Right atrium auricular region (tissue), 2 donors: ENCODE measurements around the gene B9D2. TPM values are rescaled to one million over a fixed set of nuclear protein-coding genes. Genes with fewer than 3 reads are reported as not detected.

Experiments used
- DNase-seq: peaks from one replicate; pipeline ENCODE4 v3.0.0-alpha.2; 2019; ENCODE audit warnings: low spot score
- H3K27ac ChIP-seq, 2 donors: fragments of 200-600 bp; sonication (generic); 1 replicate in 1 of 2; 2 replicates in 1 of 2; pipeline ENCODE4 v1.5.1; 2016 to 2019
- H3K27me3 ChIP-seq, 2 donors: fragments of 200-600 bp; sonication (generic); one replicate each; pipeline versions ENCODE4 v1.5.1 to v1.6.0; 2017 to 2019
- H3K36me3 ChIP-seq: fragments of 200-600 bp; sonication (generic); one replicate; pipeline ENCODE4 v1.5.1; 2016
- H3K4me1 ChIP-seq, 2 donors: fragments of 200-600 bp; sonication (generic); one replicate each; pipeline versions ENCODE4 v1.5.1 to v1.6.0; 2017 to 2019
- H3K4me3 ChIP-seq, 2 donors: fragments of 200-600 bp; sonication (generic); 1 replicate in 1 of 2; 2 replicates in 1 of 2; pipeline ENCODE4 v1.5.1; 2017 to 2019; ENCODE audit warnings: mild to moderate bottlenecking in 1 of 2, moderate library complexity in 1 of 2
- H3K9me3 ChIP-seq, 2 donors: fragments of 200-600 bp; sonication (generic); one replicate each; pipeline ENCODE4 v1.5.1; 2019
- total RNA-seq, 2 donors: library from RNA; depleted of rRNA; stranded (reverse); fragments of >200 nt; gene quantifications; one replicate each; pipeline ENCODE4 v1.1.0, GENCODE V29; 2016
- TF ChIP-seq, protein P1 (sequence below), 2 donors: fragments of 200-600 bp; sonication (generic); IDR thresholded peaks; one replicate each; pipeline ENCODE4 v1.5.1; 2019; ENCODE audit warnings: antibody characterized with exemption in 2 of 2

Gene B9D2
- 1 to 10 TPM; 1.9 to 3.8 TPM for total RNA-seq

GRCh38 chr19:41363753-41364523, at the start of gene B9D2:
B9D2 (minus strand) TSS chr19:41364149; CDS start chr19:41363519, 630 bp downstream.
- Histone ChIP-seq H3K27ac (peak within 1 kb of the TSS; percentile 99), H3K9me3 (no peaks in the 10 kb centered on the region), H3K4me1 (peaks cover 0 to 20% of the 10 kb centered on the region in 2 donors), H3K36me3 (no peaks in the 10 kb centered on the region), H3K4me3 (peak within 1 kb of the TSS; percentile 77 to 89), H3K27me3 (no peaks in the 10 kb centered on the region)
- TF ChIP-seq, protein P1, sequence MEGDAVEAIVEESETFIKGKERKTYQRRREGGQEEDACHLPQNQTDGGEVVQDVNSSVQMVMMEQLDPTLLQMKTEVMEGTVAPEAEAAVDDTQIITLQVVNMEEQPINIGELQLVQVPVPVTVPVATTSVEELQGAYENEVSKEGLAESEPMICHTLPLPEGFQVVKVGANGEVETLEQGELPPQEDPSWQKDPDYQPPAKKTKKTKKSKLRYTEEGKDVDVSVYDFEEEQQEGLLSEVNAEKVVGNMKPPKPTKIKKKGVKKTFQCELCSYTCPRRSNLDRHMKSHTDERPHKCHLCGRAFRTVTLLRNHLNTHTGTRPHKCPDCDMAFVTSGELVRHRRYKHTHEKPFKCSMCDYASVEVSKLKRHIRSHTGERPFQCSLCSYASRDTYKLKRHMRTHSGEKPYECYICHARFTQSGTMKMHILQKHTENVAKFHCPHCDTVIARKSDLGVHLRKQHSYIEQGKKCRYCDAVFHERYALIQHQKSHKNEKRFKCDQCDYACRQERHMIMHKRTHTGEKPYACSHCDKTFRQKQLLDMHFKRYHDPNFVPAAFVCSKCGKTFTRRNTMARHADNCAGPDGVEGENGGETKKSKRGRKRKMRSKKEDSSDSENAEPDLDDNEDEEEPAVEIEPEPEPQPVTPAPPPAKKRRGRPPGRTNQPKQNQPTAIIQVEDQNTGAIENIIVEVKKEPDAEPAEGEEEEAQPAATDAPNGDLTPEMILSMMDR (IDR thresholded peaks at IDR 0.05), result no peak
- peak; percentile 98 for DNase-seq

- Histone ChIP-seq H3K27me3 (no peaks in the 10 kb centered on the region), H3K4me1 (peaks cover 0 to 40% of the 10 kb centered on the region in 2 donors), H3K27ac (peak overlapping the region in 1 of 2 donors; percentile 1), H3K36me3 (peaks cover 44% of the 10 kb centered on the region), H3K9me3 (no peaks in the 10 kb centered on the region), H3K4me3 (no peak overlapping the region)
- TF ChIP-seq, protein P1 (IDR thresholded peaks at IDR 0.05), result no peak
- no peak for DNase-seq
Observed at GRCh38 chr19:41412953-41413352, 49.0 kb upstream of the B9D2 start.

DNA sequence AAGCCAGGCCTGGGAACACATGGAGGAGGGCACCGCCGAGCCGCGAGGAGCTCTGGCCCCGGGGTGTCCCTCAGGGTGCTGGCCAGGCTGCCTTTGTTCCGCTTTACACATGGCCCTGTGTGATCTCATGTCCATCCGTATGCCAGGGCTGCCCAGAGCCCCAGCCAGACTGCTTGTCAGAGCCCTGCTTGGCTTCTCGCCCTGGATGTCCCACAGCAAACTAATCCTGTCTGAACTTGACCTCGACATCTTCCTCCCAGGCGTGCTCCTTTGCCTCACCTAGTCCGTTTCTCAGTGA, 48.0 kb upstream of the B9D2 start:
- Histone ChIP-seq H3K27me3 (no peaks in the 10 kb centered on the region), H3K27ac (peak overlapping the region; percentile 71 to 78), H3K36me3 (peaks cover 35% of the 10 kb centered on the region), H3K4me1 (peaks cover 0 to 42% of the 10 kb centered on the region in 2 donors), H3K9me3 (no peaks in the 10 kb centered on the region), H3K4me3 (no peak overlapping the region)
- TF ChIP-seq, protein P1 (IDR thresholded peaks at IDR 0.05), result no peak
- DNase-seq, result no peak

- Histone ChIP-seq H3K4me1 (peaks cover 0 to 45% of the 10 kb centered on the region in 2 donors), H3K36me3 (peaks cover 29% of the 10 kb centered on the region), H3K27ac (peak overlapping the region; percentile 71 to 78), H3K27me3 (no peaks in the 10 kb centered on the region), H3K9me3 (no peaks in the 10 kb centered on the region), H3K4me3 (no peak overlapping the region)
- no peak for DNase-seq
- TF ChIP-seq, protein P1 (IDR thresholded peaks at IDR 0.05), result no peak
Observed at GRCh38 chr19:41411100-41411967, 47.4 kb upstream of the B9D2 start.

GRCh38 chr19:41410336-41411054, 46.5 kb upstream of the B9D2 start:
- DNase-seq, result no peak
- H3K27ac ChIP-seq, result peak overlapping the region; percentile 71 to 78
- H3K36me3 ChIP-seq, result peaks cover 27% of the 10 kb centered on the region

More at GRCh38 chr19:41410336-41411054, 46.5 kb upstream of the B9D2 start:
- no peaks in the 10 kb centered on the region for H3K9me3 ChIP-seq
- H3K4me3 ChIP-seq, result no peak overlapping the region
- TF ChIP-seq, protein P1 (IDR thresholded peaks at IDR 0.05), result no peak
- no peaks in the 10 kb centered on the region for H3K27me3 ChIP-seq
- peaks cover 0 to 50% of the 10 kb centered on the region in 2 donors for H3K4me1 ChIP-seq
